22Rv1 (cell line): ENCODE data around the gene BPIFB6.

Source experiments
- CTCF ChIP-seq: fragments of 450-650 bp; IDR thresholded peaks from 2 replicates; pipeline ENCODE4 v1.5.1; 2017; ENCODE audit warnings: mild to moderate bottlenecking
- ZFX ChIP-seq: fragments of 450-650 bp; IDR thresholded peaks from 2 replicates; pipeline ENCODE4 v1.6.1; 2017; ENCODE audit warnings: antibody characterized with exemption, borderline replicate concordance

- TF ChIP-seq CTCF (no peak), ZFX (no peak)
Observed at GRCh38 chr20:32982617-32983458, 48.6 kb upstream of the BPIFB6 start.
